DND-41 (cell line): ENCODE measurements around the gene COL20A1.
A peak's percentile ranks its signal among the peaks of the same experiment; 100 is the strongest.

Source experiments
- ATAC-seq: fragments of 200-7000 bp; cut with Tn5 transposase; 3 replicates; pipeline ENCODE4 v1.9.1; 2021; ENCODE audit warnings: low read depth; ENCODE audit not compliant: insufficient read depth
- DNase-seq: peaks from one replicate; pipeline ENCODE4 v3.0.0-alpha.2; 2020
- H2AFZ ChIP-seq: 2 replicates; pipeline ENCODE4 v1.6.0; 2012; ENCODE audit warnings: low read depth, low read length
- H3K27ac ChIP-seq: 2 replicates; pipeline ENCODE4 v1.5.1; 2012; ENCODE audit warnings: low read length, inconsistent platforms
- H3K27me3 ChIP-seq: fragments of 200-600 bp; sonication (generic); 2 replicates; pipeline ENCODE4 v1.6.0; 2012; ENCODE audit warnings: low read length, mild to moderate bottlenecking, inconsistent platforms; ENCODE audit not compliant: insufficient read depth, poor library complexity
- H3K36me3 ChIP-seq: 2 replicates; pipeline ENCODE4 v1.5.1; 2012; ENCODE audit warnings: low read length, inconsistent platforms; ENCODE audit not compliant: insufficient read depth
- H3K4me1 ChIP-seq: 2 replicates; pipeline ENCODE4 v1.5.1; 2012; ENCODE audit warnings: mild to moderate bottlenecking, low read length; ENCODE audit not compliant: insufficient read depth
- H3K4me2 ChIP-seq: 2 replicates; pipeline ENCODE4 v1.6.0; 2012; ENCODE audit warnings: mild to moderate bottlenecking, moderate library complexity, low read length, inconsistent platforms; ENCODE audit not compliant: insufficient read depth
- H3K4me3 ChIP-seq, 2 experiments: fragments of 200-600 bp in 1 of 2; shearing (Covaris generic) in 1 of 2; 2 replicates each; pipeline ENCODE4 v1.5.1; 2012 to 2016; ENCODE audit warnings: inconsistent platforms in 2 of 2, low read length in 2 of 2, mild to moderate bottlenecking in 2 of 2, low read depth in 1 of 2, moderate library complexity in 1 of 2
- H3K79me2 ChIP-seq: 2 replicates; pipeline ENCODE4 v1.6.0; 2012; ENCODE audit warnings: low read length, inconsistent platforms; ENCODE audit not compliant: insufficient read depth
- H3K9ac ChIP-seq: 2 replicates; pipeline ENCODE4 v1.6.0; 2012; ENCODE audit warnings: low read depth, mild to moderate bottlenecking, inconsistent platforms, low read length, moderate library complexity
- H3K9me3 ChIP-seq: 2 replicates; pipeline ENCODE4 v1.5.1; 2012; ENCODE audit warnings: low read length, moderate library complexity, mild to moderate bottlenecking, inconsistent platforms; ENCODE audit not compliant: insufficient read depth, severe bottlenecking
- H4K20me1 ChIP-seq: 2 replicates; pipeline ENCODE4 v1.6.0; 2012; ENCODE audit warnings: low read length; ENCODE audit not compliant: insufficient read depth
- CTCF ChIP-seq: IDR thresholded peaks from 2 replicates; pipeline ENCODE4 v1.5.1; 2012; ENCODE audit warnings: borderline replicate concordance, low read length, moderate library complexity, mild to moderate bottlenecking; ENCODE audit not compliant: poor library complexity, severe bottlenecking; ENCODE audit errors: extremely low read depth
- EZH2 ChIP-seq: IDR thresholded peaks from 3 replicates; pipeline ENCODE4 v1.6.1; 2012; ENCODE audit warnings: borderline replicate concordance, low read depth, mild to moderate bottlenecking, moderate library complexity, low read length, inconsistent platforms; ENCODE audit not compliant: severe bottlenecking

COL20A1 gene

GRCh38 chr20:63281742-63282665 lies 11.0 kb upstream of the COL20A1 start:
- H4K20me1 ChIP-seq: peaks cover 18% of the 10 kb centered on the region
- TF ChIP-seq EZH2 (no peak), CTCF (no peak)
- peaks cover 32% of the 10 kb centered on the region for H3K4me1 ChIP-seq
- DNase-seq (no peak), ATAC-seq (no peak)
- H3K4me2 ChIP-seq: no peak overlapping the region
- peaks cover 90% of the 10 kb centered on the region for H3K36me3 ChIP-seq
- H3K9ac ChIP-seq: no peak overlapping the region
- no peaks in the 10 kb centered on the region for H3K9me3 ChIP-seq
- no peak overlapping the region for H2AFZ ChIP-seq
- no peak overlapping the region for H3K4me3 ChIP-seq
- H3K27ac ChIP-seq: no peak overlapping the region
- peaks cover 22% of the 10 kb centered on the region for H3K79me2 ChIP-seq
- H3K27me3 ChIP-seq: no peaks in the 10 kb centered on the region

DNA sequence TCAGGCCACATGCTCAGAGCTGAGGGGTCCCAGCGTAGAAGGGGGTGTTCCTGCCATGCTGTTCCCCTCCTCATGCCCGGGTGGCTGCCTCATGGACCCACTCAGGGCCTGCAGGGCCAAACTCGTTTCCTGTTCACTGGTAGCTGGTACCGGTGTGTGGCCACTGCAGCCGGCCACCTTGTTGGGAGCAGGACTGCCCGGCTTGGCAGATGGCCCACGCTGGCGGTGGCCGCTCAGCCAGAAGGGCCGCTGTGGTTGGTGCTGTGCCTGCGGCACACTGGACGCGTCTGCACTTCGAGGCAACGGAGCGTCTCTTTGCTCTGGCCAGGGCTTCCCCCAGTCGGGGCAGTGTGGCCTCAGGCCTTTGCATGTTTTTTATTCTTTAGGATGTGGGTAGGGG lies 10.0 kb upstream of the COL20A1 start:
- Histone ChIP-seq H3K36me3 (peaks cover 90% of the 10 kb centered on the region), H3K79me2 (peaks cover 15% of the 10 kb centered on the region), H2AFZ (no peak overlapping the region), H3K4me3 (no peak overlapping the region), H4K20me1 (peaks cover 15% of the 10 kb centered on the region; the same call in 1 of the 2 replicates), H3K4me2 (no peak overlapping the region), H3K4me1 (peaks cover 32% of the 10 kb centered on the region), H3K9ac (0 out of 2 replicates have a peak overlapping the region, but pooled peaks have one; percentile 75), H3K9me3 (no peaks in the 10 kb centered on the region), H3K27me3 (no peaks in the 10 kb centered on the region), H3K27ac (peak overlapping the region; percentile 93)
- TF ChIP-seq EZH2 (no peak), CTCF (no peak)
- no peak for DNase-seq
- ATAC-seq: no peak

- H3K4me1 ChIP-seq: peaks cover 32% of the 10 kb centered on the region
- H2AFZ ChIP-seq: 0 out of 2 replicates have a peak overlapping the region, but pooled peaks have one; percentile 6
- peak overlapping the region; percentile 68 for H3K4me2 ChIP-seq
- H3K9ac ChIP-seq: peak overlapping the region; percentile 75
- H4K20me1 ChIP-seq: peaks cover 16% of the 10 kb centered on the region
- ATAC-seq (peak; percentile 56), DNase-seq (no peak)
- H3K27ac ChIP-seq: peak overlapping the region; percentile 93
- peaks cover 15% of the 10 kb centered on the region for H3K79me2 ChIP-seq
- H3K4me3 ChIP-seq: peak overlapping the region in 1 of 2 experiments; percentile 59; a peak in 2 of 4 replicates
- H3K27me3 ChIP-seq: no peaks in the 10 kb centered on the region
- no peaks in the 10 kb centered on the region for H3K9me3 ChIP-seq
- TF ChIP-seq EZH2 (no peak), CTCF (no peak)
- peaks cover 90% of the 10 kb centered on the region for H3K36me3 ChIP-seq
Observed at GRCh38 chr20:63283397-63284082, 9.4 kb upstream of the COL20A1 start.
